Stimulated activated CD4-positive, alpha-beta T cell treated with anti-CD3 and anti-CD28 coated beads, Interleukin-15, amount 100 ng/mL, for 48 hours (primary cell): ENCODE data around the gene RHOXF1.
"Not testable (repeated sequence)": the region's sequence is repeated elsewhere in the genome, so short reads cannot be mapped to it uniquely, and the experiment has no call there.

Source experiments
- DNase-seq, 2 donors: peaks; one replicate each; pipeline ENCODE4 v3.0.0-alpha.2; 2020; ENCODE audit warnings: low read depth in 2 of 2

Gene RHOXF1

DNA sequence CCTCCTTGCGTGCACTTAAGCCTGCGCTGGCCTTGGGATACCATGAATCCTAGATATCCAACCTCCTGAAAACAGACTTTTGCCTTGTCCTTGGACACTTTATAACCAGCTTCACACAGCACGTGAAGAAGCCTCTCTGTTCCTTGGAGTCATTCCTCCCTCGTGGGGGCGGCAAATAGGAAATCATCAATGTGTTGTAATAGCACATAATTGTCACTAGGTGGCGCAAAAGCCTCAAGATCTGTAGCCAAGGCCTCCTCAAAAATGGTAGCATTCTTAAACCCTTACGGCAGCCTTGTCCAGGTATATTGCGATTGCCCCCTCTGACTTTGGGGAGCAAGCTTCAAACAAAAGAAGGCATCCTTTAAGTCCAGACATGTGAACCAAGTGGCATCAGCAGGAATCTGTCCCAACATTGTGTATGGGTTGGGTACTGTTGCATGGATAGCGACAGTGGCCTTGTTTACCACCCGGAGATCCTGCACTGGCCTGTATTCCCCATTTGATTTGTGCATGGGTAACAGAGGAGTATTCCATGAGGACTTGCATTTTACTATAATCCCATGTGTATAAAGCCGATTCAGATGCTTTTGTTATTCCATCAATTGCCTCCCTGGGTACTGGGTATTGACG lies 30.0 kb downstream of the RHOXF1 start:
- DNase-seq, result not testable (repeated sequence)

DNA sequence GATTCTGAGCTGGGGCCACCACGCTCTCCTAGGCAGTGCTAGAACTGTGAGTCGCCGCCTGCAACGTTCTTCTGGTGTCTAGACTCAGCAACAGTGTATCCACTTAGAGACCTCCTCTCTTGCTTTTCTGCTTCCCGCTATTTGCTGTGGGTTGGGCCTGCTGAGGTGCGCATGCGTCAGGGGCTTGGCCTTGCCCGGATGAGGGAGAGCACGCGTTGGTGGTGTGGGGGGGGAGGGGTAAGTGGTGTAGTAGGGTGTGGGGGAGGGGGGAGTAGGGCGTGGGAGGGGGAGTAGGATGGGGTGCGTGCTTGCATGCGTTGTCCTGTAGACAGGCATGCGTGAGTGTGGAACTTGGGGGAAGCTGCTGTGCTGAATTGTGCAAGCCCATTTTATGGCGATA lies 38.1 kb downstream of the RHOXF1 start, which contains the start of gene RHOXF2B:
Gene RHOXF2B (minus strand): TSS at position 101 of the 400 bp plus-strand sequence. CDS start 138 bp downstream, outside the sequence.
- DNase-seq, result not testable (repeated sequence)

DNA sequence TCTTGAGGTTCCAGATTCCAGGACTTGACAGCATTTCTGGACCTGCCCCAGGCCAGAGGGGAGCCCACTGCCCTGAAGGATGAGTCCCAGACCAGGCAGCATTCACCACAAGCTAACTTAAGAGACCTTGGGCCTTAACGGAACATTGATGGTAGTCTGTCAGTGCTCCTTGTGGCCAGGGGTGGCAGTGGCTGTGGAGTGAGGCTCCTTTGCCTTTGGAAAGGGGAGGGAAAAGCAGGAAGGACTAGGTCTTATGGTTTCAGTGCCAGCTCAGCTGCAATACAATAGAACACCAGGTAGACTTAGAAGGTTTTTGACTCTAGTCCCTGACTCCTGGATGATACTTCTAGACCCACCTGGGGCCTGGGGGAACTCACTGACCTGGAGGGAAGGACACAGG lies 49.5 kb downstream of the RHOXF1 start:
- DNase-seq, result not testable (repeated sequence)
